ENCODE results near the gene DNAJA3. TPM values are rescaled to one million over a fixed set of nuclear protein-coding genes. Genes with fewer than 3 reads are reported as not detected.
A peak's percentile ranks its signal among the peaks of the same experiment; 100 is the strongest.

DNAJA3 gene
- total RNA-seq, 2 donors from 2014 or later = 47.6 to 60.0 TPM

- H3K27ac ChIP-seq = peak within 1 kb of the TSS; percentile 85 to 86
- no peaks in the 10 kb centered on the region for H3K36me3 ChIP-seq
- no peaks in the 10 kb centered on the region for H3K9me3 ChIP-seq
- H3K27me3 ChIP-seq (replicated peaks; ENCODE audit: insufficient read depth) = no peaks in the 10 kb centered on the region
- intact Hi-C loops (cut with DNase I) = no loop called here
- H3K4me1 ChIP-seq (replicated peaks) = no peaks in the 10 kb centered on the region
- TF ChIP-seq POLR2A (IDR thresholded peaks at IDR 0.05) (peak; percentile 70), CTCF (IDR thresholded peaks at IDR 0.05) (peak in 2 of 4 experiments; percentile 32 to 39), POLR2AphosphoS5 (IDR thresholded peaks at IDR 0.05) (peak; percentile 96)
- 2% methylated on average over 59 of the region's 60 CpGs for WGBS
- H3K4me3 ChIP-seq = peak within 1 kb of the TSS; percentile 64 to 69
- DNase-seq (ENCODE audit: low spot score) = peak; percentile 93
These were observed 48.7 kb downstream of the DNAJA3 start, which contains the start of gene NMRAL1 for GRCh38 chr16:4474192-4474961. Gene NMRAL1 (minus strand): TSS chr16:4474625. CDS start chr16:4474132, 493 bp downstream.

DNA sequence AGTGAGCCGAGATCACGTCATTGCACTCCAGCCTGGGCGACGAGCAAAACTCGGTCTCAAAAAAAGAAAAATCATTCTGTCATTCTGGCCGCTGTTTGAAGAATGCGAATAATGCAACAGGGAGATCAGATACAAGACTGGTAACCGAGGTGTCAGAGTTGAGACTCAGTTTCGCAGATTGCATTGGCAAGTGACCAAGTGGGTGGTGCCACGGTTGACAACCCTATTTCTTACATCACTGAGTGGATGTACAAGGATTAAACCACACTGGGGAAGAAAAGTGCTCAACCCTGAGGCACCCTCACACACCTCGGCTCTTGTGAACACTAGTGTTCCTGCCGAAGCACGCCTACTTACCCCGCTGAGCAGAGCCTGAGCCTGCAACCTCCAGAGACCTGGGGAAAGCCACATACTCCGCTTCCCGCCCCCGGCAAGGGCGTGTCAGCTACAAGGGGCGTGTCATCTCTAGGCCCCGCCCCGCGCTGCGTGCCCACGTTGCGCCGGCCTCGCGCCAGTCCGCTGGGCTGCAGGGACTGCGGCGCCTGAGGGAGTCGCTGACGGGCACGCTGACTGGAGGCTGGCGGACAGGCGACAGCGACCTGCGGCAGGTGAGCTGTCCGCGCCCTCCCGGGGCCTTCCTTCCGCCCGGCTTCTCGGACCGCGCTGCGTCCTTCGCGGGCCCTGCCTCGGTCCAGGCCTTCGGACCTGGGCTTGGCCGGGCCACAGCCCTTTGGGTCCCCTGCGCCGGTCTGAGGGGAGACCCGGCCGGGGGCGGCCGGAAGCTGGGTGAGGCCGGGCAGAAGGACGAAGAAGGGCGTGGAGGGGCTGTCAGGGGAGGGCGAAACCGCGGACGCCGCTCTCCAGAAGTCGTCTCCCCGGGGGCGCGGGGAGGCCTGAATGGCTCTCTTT is 50.5 kb downstream of the DNAJA3 start, which contains the start of gene HMOX2:
TSS of gene HMOX2 (plus strand) at position 519 of the 909 bp plus-strand sequence. CDS start 29,127 bp downstream, outside the sequence.
- peak within 1 kb of the TSS; percentile 76 to 81 for H3K4me3 ChIP-seq
- 9% methylated on average over 70 of the region's 70 CpGs for WGBS
- peak; percentile 93 for DNase-seq (ENCODE audit: low spot score)
- TF ChIP-seq POLR2A (IDR thresholded peaks at IDR 0.05) = peak; percentile 97
- TF ChIP-seq POLR2AphosphoS5 (IDR thresholded peaks at IDR 0.05) = peak; percentile 96
- peak in 3 of 4 experiments; percentile 25 to 54 (median 48) for TF ChIP-seq CTCF (IDR thresholded peaks at IDR 0.05)
- H3K27ac ChIP-seq = peak within 1 kb of the TSS; percentile 78 to 85
- H3K9me3 ChIP-seq = no peaks in the 10 kb centered on the region
- intact Hi-C loops (cut with DNase I) = no loop called here
- H3K27me3 ChIP-seq (replicated peaks; ENCODE audit: insufficient read depth) = no peaks in the 10 kb centered on the region
- no peaks in the 10 kb centered on the region for H3K4me1 ChIP-seq (replicated peaks)
- H3K36me3 ChIP-seq = no peaks in the 10 kb centered on the region

DNA sequence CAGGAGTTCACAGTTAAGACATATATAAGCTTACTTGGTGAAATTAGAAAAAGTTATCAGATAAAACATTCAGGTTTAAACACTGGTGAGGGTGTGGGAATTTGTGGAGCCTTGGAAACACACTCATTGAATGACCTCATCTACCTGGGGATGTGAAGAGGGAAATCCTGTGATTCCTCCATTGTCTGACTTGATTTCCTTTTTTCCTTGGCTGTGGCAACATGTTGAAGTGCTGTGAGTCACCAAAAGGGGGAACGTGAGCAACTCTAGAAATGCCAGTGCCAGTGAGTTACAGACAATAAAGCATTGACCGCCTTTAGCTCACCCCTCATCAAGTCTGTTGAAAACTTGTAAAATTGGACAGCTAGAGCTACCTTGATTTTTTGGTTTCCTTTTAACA is 52.3 kb downstream of the DNAJA3 start:
- Histone ChIP-seq H3K27me3 (replicated peaks; ENCODE audit: insufficient read depth) (no peaks in the 10 kb centered on the region), H3K4me1 (replicated peaks) (no peaks in the 10 kb centered on the region), H3K27ac (no peak overlapping the region), H3K9me3 (no peaks in the 10 kb centered on the region), H3K4me3 (no peak overlapping the region), H3K36me3 (no peaks in the 10 kb centered on the region)
- TF ChIP-seq CTCF (IDR thresholded peaks at IDR 0.05) = no peak
- WGBS = 49% methylated on average over 2 of the region's 2 CpGs
- intact Hi-C loops (cut with DNase I) = no loop called here
- DNase-seq (ENCODE audit: low spot score) = no peak

DNA sequence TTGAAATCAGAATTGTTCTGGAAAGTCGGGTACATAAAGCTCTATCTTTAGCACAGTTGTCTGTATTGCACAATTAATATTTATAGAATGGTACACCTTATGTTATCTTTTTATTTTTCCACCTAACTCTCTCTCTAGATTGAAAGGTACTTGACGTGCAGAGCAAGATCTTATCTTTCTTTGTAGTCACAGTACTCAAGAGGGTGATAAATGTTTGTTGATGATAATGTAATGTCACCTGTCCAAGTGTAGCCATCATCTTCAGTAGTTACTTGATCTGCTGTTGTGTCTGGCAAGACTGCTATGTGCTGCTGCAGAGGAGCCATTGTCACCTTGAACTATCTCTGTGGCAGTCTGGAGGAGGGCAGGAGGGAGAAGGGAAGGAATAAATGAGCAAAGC is 55.9 kb downstream of the DNAJA3 start:
- Histone ChIP-seq H3K4me3 (no peak overlapping the region), H3K27me3 (replicated peaks; ENCODE audit: insufficient read depth) (no peaks in the 10 kb centered on the region), H3K9me3 (no peaks in the 10 kb centered on the region), H3K27ac (no peak overlapping the region), H3K36me3 (no peaks in the 10 kb centered on the region), H3K4me1 (replicated peaks) (peaks cover 5% of the 10 kb centered on the region)
- TF ChIP-seq POLR2AphosphoS5 (IDR thresholded peaks at IDR 0.05) (no peak), POLR2A (IDR thresholded peaks at IDR 0.05) (no peak), CTCF (IDR thresholded peaks at IDR 0.05) (no peak)
- no peak for DNase-seq (ENCODE audit: low spot score)
- 49% methylated on average over 2 of the region's 2 CpGs for WGBS
- intact Hi-C loops (cut with DNase I) = no loop called here
